ENCODE data around the gene DIDO1.
A peak's percentile ranks its signal among the peaks of the same experiment; 100 is the strongest.

Gene DIDO1

DNA sequence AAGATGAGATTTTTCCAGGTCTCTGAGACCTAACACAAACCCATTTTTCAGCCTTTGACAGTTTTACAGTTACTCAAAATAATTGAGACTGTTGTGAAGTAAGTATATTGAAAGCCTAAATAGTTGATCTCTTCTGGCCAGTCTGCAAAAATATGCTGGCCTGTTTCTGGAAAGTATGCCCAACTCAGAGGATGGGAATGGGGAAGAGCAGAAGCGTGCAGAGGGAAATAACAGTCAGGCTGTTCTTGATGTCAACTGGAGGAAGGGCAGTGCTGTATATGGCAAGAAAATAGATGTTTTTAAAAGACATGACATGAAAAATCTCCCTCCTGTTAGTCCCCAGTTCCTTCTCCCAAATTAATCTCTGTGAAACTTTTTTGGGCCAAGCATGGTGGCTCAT lies 15.5 kb upstream of the DIDO1 start:
- H3K36me3 ChIP-seq (ENCODE audit: control insufficient read depth, insufficient read depth, low read length): peaks cover 28% of the 10 kb centered on the region
- no peak overlapping the region for H3K4me3 ChIP-seq (replicated peaks; ENCODE audit: low read depth, low read length)
- TF ChIP-seq, protein P1, sequence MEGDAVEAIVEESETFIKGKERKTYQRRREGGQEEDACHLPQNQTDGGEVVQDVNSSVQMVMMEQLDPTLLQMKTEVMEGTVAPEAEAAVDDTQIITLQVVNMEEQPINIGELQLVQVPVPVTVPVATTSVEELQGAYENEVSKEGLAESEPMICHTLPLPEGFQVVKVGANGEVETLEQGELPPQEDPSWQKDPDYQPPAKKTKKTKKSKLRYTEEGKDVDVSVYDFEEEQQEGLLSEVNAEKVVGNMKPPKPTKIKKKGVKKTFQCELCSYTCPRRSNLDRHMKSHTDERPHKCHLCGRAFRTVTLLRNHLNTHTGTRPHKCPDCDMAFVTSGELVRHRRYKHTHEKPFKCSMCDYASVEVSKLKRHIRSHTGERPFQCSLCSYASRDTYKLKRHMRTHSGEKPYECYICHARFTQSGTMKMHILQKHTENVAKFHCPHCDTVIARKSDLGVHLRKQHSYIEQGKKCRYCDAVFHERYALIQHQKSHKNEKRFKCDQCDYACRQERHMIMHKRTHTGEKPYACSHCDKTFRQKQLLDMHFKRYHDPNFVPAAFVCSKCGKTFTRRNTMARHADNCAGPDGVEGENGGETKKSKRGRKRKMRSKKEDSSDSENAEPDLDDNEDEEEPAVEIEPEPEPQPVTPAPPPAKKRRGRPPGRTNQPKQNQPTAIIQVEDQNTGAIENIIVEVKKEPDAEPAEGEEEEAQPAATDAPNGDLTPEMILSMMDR (IDR thresholded peaks at IDR 0.05; ENCODE audit: insufficient read depth, low read length, poor library complexity, severe bottlenecking): no peak
- DNase-seq (ENCODE audit: extremely low read depth, insufficient read length): no peak
- H3K27me3 ChIP-seq (replicated peaks; ENCODE audit: control insufficient read depth, insufficient read depth, low read length): no peaks in the 10 kb centered on the region

DNA sequence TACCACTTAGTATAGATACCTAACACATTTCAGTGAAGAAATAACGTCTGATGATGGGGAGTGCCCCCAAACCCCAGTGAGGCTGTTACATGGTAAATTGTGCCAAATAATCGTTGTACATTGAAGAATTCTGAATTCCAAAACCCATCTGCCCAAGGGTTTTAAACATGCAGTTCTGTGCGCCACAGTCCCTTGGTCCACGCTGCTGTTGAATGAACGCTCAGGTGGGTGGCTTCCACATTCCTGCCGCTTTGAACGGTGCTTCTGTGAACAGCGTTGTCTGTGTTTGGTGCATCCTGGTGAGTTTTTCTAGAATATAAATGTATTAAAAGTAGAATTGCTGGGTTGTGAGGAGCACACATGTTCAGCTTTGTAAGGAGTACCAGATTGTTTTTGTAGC lies 14.6 kb upstream of the DIDO1 start:
- H3K36me3 ChIP-seq (ENCODE audit: control insufficient read depth, insufficient read depth, low read length): peaks cover 22% of the 10 kb centered on the region
- TF ChIP-seq, protein P1 (IDR thresholded peaks at IDR 0.05; ENCODE audit: insufficient read depth, low read length, poor library complexity, severe bottlenecking): no peak
- DNase-seq (ENCODE audit: extremely low read depth, insufficient read length): no peak
- H3K4me3 ChIP-seq (replicated peaks; ENCODE audit: low read depth, low read length): no peak overlapping the region
- no peaks in the 10 kb centered on the region for H3K27me3 ChIP-seq (replicated peaks; ENCODE audit: control insufficient read depth, insufficient read depth, low read length)

DNA sequence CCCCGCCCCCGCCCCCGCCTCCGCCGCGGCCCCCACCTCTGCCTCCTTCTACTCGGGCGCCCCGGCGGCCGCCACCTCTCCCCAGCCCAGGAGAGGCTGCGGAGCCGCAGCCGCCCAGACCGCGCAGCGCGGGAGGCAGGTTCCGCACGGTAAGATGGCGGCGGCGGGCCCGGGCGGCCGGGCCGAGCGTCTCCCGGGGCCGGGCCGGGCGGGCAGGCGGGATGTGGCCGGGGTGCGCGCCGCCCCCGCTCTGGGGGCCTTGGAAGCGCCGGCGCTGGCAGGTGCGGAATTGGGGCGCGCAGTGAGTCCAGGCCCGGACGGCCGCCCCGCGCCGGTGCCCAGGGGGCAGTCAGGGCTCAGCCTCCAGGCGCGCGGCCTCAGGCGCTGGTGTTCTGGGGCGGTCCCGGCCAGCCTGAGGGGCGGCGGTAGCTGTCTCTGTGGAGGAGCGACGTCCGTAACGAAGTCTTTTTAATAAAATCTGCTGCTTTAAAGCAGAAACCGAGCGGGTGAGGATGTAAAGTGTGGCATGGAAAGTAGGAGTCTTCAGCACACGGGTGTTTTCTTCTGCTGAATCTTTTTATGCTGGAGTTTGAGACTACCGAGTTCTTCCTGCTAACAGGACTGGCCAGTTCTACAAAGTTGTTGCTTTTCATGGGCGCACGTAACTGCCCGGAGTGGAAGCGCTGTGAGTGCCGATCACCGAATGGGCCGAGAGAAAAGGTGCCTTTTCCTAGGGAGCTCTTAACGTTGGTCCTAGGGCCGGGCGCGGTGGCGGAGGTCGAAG lies 12.0 kb upstream of the DIDO1 start, which contains the start of gene GID8:
Gene GID8 (plus strand): TSS at position 43 of the 784 bp plus-strand sequence. CDS start 3,356 bp downstream, outside the sequence.
- DNase-seq (ENCODE audit: extremely low read depth, insufficient read length): peak; percentile 66
- Histone ChIP-seq H3K4me3 (replicated peaks; ENCODE audit: low read depth, low read length) (peak within 1 kb of the TSS; percentile 94), H3K27me3 (replicated peaks; ENCODE audit: control insufficient read depth, insufficient read depth, low read length) (no peaks in the 10 kb centered on the region), H3K36me3 (ENCODE audit: control insufficient read depth, insufficient read depth, low read length) (peaks cover 17% of the 10 kb centered on the region)
- TF ChIP-seq, protein P1 (IDR thresholded peaks at IDR 0.05; ENCODE audit: insufficient read depth, low read length, poor library complexity, severe bottlenecking): no peak

DNA sequence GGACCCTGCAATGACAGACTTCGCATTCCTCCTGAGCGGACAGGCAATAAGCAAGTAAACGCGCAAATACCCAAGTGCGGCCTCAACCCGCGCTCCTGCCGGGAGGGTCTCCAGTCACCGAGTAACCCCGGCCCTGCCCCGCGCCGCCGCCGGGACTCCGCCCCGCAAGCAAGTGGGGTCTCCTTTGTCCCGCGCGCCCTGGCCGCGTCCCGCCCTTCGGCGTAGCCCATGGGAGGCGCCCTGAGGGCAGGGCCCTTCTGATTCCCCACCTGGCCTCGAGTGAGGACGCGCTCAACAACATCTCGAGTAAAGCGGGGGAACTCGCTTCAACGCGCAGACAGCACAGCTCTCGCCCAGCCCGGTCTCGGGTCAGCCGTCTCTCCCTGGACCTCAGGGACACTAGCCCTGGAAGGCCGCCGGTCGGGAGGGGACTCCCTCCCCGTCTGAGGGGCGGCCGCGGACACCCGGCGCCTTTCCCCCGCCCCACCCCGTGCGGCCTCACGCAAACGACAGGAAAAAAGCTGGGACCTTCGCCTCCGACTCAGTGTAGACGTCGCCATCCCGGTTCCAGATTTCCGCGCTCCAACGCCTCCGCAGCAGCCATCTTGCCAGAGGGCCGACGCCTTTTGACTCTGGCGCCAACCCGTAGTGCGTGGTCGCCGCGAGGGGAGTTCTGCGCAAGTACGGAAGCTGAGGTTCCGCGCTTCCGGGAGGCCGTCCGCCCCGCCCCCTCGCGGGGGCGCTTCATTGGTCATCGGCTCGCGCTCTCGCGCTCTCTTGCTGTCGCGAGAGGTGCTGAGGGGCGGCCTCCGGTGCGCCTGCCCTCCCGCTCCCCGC lies 11.2 kb upstream of the DIDO1 start:
- no peaks in the 10 kb centered on the region for H3K27me3 ChIP-seq (replicated peaks; ENCODE audit: control insufficient read depth, insufficient read depth, low read length)
- TF ChIP-seq, protein P1 (IDR thresholded peaks at IDR 0.05; ENCODE audit: insufficient read depth, low read length, poor library complexity, severe bottlenecking): no peak
- H3K36me3 ChIP-seq (ENCODE audit: control insufficient read depth, insufficient read depth, low read length): peaks cover 16% of the 10 kb centered on the region
- peak; percentile 100 for DNase-seq (ENCODE audit: extremely low read depth, insufficient read length)
- peak overlapping the region; percentile 94 for H3K4me3 ChIP-seq (replicated peaks; ENCODE audit: low read depth, low read length)

DNA sequence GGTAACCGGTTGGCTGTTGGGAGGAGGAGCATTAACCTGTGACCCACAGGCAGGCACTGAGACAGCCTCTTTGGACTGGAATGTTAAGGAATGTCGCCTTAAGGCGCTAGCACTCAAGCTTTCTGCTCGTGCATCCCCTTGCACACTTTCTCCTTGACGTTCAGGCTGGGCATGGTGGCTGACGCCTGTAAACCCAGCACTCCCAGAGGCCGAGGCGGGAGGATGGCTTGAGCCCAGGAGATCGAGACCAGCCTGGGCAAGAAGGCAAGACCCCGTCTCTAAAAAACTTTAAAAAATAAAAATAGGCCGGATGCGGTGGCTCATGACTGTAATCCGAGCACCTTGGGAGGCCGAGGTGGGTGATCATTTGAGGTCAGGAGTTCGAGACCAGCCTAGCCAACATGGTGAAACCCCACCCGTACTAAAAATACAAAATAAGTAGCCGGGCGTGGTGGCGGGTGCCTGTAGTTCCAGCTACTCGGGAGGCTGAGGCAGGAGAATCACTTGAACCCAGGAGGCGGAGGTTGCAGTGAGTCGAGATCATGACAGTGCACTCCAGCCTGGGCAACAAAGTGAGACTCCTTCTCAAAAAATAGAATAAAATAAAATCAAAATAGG lies 9.8 kb upstream of the DIDO1 start:
- peak overlapping the region; percentile 94 for H3K4me3 ChIP-seq (replicated peaks; ENCODE audit: low read depth, low read length)
- peaks cover 13% of the 10 kb centered on the region for H3K36me3 ChIP-seq (ENCODE audit: control insufficient read depth, insufficient read depth, low read length)
- no peak for DNase-seq (ENCODE audit: extremely low read depth, insufficient read length)
- H3K27me3 ChIP-seq (replicated peaks; ENCODE audit: control insufficient read depth, insufficient read depth, low read length): no peaks in the 10 kb centered on the region
- TF ChIP-seq, protein P1 (IDR thresholded peaks at IDR 0.05; ENCODE audit: insufficient read depth, low read length, poor library complexity, severe bottlenecking): no peak

All from GM06990 (cell line).